Gastroesophageal sphincter (tissue), 4 donors: ENCODE results near the gene ZZZ3. TPM values are rescaled to one million over a fixed set of nuclear protein-coding genes. Genes with fewer than 3 reads are reported as not detected.
"Not testable (repeated sequence)": the region's sequence is repeated elsewhere in the genome, so short reads cannot be mapped to it uniquely, and the experiment has no call there.

ENCODE experiments used
- ATAC-seq: fragments of 150-250 bp; one replicate; pipeline ENCODE4 v1.9.1; 2016; ENCODE audit warnings: mild to moderate bottlenecking, moderate library complexity
- H3K27ac ChIP-seq, 4 donors: fragments of 200-600 bp; sonication (generic) in 3 of 4; 1 replicate in 3 of 4; 2 replicates in 1 of 4; pipeline ENCODE4 v1.5.1; 2016 to 2019
- H3K27me3 ChIP-seq: fragments of 200-600 bp; sonication (generic); one replicate; pipeline ENCODE4 v1.5.1; 2019
- H3K36me3 ChIP-seq, 2 donors: fragments of 200-600 bp; sonication (generic); one replicate each; pipeline ENCODE4 v1.5.1; 2019; ENCODE audit warnings: control low read depth in 1 of 2
- H3K4me1 ChIP-seq, 3 donors: fragments of 200-600 bp; sonication (generic); 1 replicate in 2 of 3; 2 replicates in 1 of 3; pipeline ENCODE4 v1.5.1; 2016 to 2019; ENCODE audit warnings: control low read depth in 2 of 3
- H3K4me3 ChIP-seq, 2 donors: fragments of 200-600 bp; sonication (generic); one replicate each; pipeline ENCODE4 v1.5.1; 2019; ENCODE audit warnings: mild to moderate bottlenecking in 1 of 2, moderate library complexity in 1 of 2
- H3K9me3 ChIP-seq, 3 donors: fragments of 200-600 bp; sonication (generic); one replicate each; pipeline ENCODE4 v1.5.1; 2017 to 2019; ENCODE audit warnings: control low read depth in 2 of 3
- EP300 ChIP-seq: sonication (generic); formaldehyde crosslinking; IDR thresholded peaks from one replicate; pipeline ENCODE4 v1.6.1; 2017; ENCODE audit warnings: antibody characterized with exemption, mild to moderate bottlenecking
- POLR2A ChIP-seq, 2 donors: fragments of 450-650 bp; IDR thresholded peaks; one replicate each; pipeline ENCODE4 v1.6.1; 2017; ENCODE audit warnings: antibody characterized with exemption in 2 of 2, mild to moderate bottlenecking in 2 of 2, moderate library complexity in 1 of 2
- POLR2AphosphoS5 ChIP-seq: sonication (generic); formaldehyde crosslinking; IDR thresholded peaks from one replicate; pipeline ENCODE4 v1.6.1; 2017; ENCODE audit warnings: antibody characterized with exemption
- WGBS, 2 donors: methylation state at CpG; one replicate each; pipeline ENCODE4 v1.1.5; 2018; ENCODE audit warnings: low coverage in 1 of 2; 5-methylcytosine and 5-hydroxymethylcytosine counted together
- total RNA-seq, 4 donors: library from RNA; depleted of rRNA; stranded (reverse); fragments of >200 nt; gene quantifications; one replicate each; pipeline ENCODE4 v1.1.0, GENCODE V29; 2016
- TF ChIP-seq, protein P1 (sequence below), 4 experiments: fragments of 200-600 bp in 2 of 4; fragments of 450-650 bp in 2 of 4; sonication (generic) in 1 of 4; IDR thresholded peaks; one replicate each; pipeline ENCODE4 v1.5.1; 2017 to 2019; ENCODE audit warnings: antibody characterized with exemption in 4 of 4, mild to moderate bottlenecking in 2 of 4, moderate library complexity in 2 of 4

The ZZZ3 gene
- total RNA-seq, 4 donors from 2014 or later: 38.2 to 79.7 (median 53.5) TPM

DNA sequence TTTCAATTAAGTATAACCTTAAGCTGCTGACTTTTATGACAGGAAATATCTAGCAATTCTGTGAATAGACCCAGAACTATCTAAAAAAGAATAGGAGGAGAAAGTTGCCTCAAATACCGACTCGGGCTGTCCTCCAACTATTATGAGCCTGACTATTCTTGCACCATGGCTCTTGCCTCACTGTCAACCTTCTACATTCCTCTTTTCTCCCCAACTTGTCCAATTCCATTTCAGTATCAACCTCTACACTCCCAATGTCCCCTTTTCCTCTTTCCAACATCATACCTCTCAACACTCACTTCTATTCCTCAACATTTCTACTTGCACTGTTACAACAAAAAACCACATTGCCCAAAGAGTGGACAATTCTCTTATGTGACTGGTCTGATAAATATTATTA lies 2.3 kb downstream of the ZZZ3 start:
- TF ChIP-seq POLR2A (IDR thresholded peaks at IDR 0.05) (no peak), POLR2AphosphoS5 (no peak), EP300 (no peak)
- TF ChIP-seq, protein P1, sequence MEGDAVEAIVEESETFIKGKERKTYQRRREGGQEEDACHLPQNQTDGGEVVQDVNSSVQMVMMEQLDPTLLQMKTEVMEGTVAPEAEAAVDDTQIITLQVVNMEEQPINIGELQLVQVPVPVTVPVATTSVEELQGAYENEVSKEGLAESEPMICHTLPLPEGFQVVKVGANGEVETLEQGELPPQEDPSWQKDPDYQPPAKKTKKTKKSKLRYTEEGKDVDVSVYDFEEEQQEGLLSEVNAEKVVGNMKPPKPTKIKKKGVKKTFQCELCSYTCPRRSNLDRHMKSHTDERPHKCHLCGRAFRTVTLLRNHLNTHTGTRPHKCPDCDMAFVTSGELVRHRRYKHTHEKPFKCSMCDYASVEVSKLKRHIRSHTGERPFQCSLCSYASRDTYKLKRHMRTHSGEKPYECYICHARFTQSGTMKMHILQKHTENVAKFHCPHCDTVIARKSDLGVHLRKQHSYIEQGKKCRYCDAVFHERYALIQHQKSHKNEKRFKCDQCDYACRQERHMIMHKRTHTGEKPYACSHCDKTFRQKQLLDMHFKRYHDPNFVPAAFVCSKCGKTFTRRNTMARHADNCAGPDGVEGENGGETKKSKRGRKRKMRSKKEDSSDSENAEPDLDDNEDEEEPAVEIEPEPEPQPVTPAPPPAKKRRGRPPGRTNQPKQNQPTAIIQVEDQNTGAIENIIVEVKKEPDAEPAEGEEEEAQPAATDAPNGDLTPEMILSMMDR (IDR thresholded peaks at IDR 0.05): no peak
- WGBS, 2 donors: 80% methylated on average over 2 of the region's 2 CpGs; no CpG with 5 or more reads in 1 of the 2 donors
- Histone ChIP-seq H3K27ac (no peak overlapping the region), H3K27me3 (no peaks in the 10 kb centered on the region), H3K4me1 (peaks cover 0 to 72% (median 6%) of the 10 kb centered on the region in 3 donors), H3K4me3 (no peak overlapping the region), H3K9me3 (no peaks in the 10 kb centered on the region), H3K36me3 (no peaks in the 10 kb centered on the region)
- ATAC-seq: no peak

DNA sequence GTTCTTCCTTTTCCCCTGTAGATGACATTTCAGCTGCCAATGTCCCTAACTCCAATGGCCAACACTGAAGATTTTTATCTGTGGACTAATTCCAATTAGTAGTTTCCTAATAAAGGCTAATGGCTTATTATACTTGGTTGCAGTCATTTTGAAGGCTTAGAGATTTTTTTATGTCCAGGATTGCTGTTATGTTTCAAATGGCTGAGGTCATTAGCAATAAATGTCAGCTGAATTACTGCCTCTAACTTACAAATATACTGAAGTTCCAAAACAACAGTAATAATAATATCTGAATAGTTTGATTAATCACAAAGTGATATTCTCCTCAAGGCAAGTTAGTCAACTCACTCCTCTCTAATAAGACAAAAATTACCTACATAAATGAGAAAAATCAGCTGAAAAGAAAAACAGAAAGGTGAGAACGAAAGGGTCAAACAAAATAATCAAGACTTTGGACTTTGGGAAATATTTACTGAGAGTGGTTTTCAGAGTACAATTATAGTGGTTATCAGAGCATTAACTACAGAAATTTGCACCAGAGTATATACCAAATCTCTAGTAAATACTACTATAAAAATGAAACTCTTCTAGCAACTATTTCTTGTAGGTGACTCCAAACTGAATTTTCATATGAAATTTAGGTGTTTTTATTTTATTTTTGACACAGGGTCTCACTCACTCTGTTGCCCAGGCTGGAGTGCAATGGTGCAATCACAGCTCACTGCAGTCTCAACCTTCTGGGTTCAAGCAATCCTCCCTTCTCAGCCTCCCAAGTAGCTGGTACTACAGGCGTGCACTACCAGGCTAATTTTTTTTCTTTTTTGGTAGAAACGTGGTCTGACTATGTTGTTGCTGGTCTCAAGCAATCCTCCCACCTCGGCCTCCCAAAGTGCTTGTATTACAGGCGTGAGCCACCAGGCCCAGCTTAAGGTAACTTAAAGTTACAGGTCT lies 3.5 kb downstream of the ZZZ3 start:
- peaks cover 0 to 79% (median 6%) of the 10 kb centered on the region in 3 donors for H3K4me1 ChIP-seq
- no peaks in the 10 kb centered on the region for H3K9me3 ChIP-seq
- no peaks in the 10 kb centered on the region for H3K36me3 ChIP-seq
- WGBS, 2 donors: 89% methylated on average over 4 to 5 of the region's 5 CpGs
- no peak for ATAC-seq
- H3K27me3 ChIP-seq: no peaks in the 10 kb centered on the region
- no peak overlapping the region for H3K4me3 ChIP-seq
- H3K27ac ChIP-seq: no peak overlapping the region
- TF ChIP-seq, protein P1 (IDR thresholded peaks at IDR 0.05): no peak
- TF ChIP-seq EP300 (no peak), POLR2AphosphoS5 (no peak), POLR2A (IDR thresholded peaks at IDR 0.05) (no peak)

DNA sequence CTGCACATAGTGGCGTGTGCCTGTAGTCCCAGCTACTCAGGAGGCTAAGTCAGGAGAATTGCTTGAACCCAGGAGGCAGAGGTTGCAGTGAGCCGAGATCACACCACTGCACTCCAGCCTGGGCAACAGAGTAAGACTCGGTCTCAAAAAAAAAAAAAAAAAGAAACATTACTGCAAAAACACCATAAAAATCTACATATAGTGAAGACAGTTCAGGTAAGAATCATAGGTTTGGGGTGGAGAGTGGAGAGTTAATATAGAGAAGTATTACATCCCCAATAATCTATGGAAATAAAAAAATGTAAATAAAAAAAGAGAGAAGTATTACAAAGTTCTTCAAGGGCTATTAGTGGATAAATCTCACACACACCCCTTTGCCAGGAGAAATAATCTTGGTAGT lies 7.7 kb downstream of the ZZZ3 start:
- WGBS, 2 donors: 83 to 86% methylated on average over 1 to 2 of the region's 3 CpGs
- not testable (repeated sequence) for H3K9me3 ChIP-seq, H3K27me3 ChIP-seq, H3K27ac ChIP-seq, H3K36me3 ChIP-seq, H3K4me3 ChIP-seq, ATAC-seq
- peaks cover 0 to 86% (median 4%) of the 10 kb centered on the region in 3 donors for H3K4me1 ChIP-seq

DNA sequence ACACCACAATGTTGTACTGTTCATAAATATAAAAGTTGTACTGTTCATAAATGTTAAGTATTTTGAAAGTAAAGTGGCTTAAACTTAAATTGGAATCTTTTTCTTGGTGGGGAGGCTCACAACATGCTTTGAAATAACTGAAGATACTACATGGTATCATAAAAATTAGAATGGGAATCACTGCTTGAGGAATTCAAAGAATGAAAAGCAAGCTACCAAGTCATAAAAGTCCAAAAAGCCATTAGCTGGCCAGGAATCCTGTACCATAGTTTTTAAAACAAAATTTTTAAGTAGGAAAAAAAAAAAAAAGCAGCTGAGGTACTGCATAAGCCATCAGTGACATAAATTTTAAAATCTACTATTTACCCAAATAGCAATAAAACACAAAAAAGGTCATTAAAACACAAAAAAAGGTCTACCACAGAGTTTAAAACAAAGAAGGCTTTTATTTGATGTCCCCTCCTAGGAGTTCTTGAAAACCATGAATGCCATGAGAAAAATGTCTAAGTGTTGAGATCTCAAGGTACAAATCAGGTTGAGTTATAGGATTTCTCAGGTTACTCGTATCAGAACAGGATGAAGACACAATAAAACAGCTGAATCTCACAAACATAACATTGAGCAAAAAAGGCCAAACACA lies 8.6 kb downstream of the ZZZ3 start:
- H3K9me3 ChIP-seq: no peaks in the 10 kb centered on the region
- no peak overlapping the region for H3K4me3 ChIP-seq
- TF ChIP-seq POLR2A (IDR thresholded peaks at IDR 0.05) (no peak), POLR2AphosphoS5 (no peak), EP300 (no peak)
- TF ChIP-seq, protein P1 (IDR thresholded peaks at IDR 0.05): no peak
- no peaks in the 10 kb centered on the region for H3K36me3 ChIP-seq
- peaks cover 0 to 77% (median 4%) of the 10 kb centered on the region in 3 donors for H3K4me1 ChIP-seq
- no peak overlapping the region for H3K27ac ChIP-seq
- H3K27me3 ChIP-seq: no peaks in the 10 kb centered on the region
- no peak for ATAC-seq
- WGBS, 2 donors: 100% methylated on average over 1 of the region's 1 CpG

DNA sequence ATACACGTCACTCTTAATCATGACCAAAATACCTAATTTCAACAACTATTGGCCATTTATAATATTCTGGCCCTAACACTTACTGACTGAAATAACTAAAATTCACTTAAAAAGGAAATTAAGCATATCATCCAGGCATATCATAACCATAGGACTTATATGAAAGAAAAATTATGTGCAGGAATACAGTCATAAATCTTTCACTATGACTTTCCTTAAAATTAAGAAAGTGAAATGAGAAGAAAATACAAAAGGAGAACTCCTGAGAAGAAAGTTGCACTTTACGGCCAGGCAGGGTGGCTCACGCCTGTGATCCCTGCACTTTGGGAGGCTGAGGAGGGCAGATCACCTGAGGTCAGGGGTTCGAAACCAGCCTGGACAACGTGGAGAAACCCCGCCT lies 9.4 kb downstream of the ZZZ3 start:
- Histone ChIP-seq H3K27ac (no peak overlapping the region), H3K9me3 (no peaks in the 10 kb centered on the region), H3K4me3 (no peak overlapping the region), H3K4me1 (peaks cover 0 to 73% (median 4%) of the 10 kb centered on the region in 3 donors), H3K27me3 (no peaks in the 10 kb centered on the region), H3K36me3 (no peaks in the 10 kb centered on the region)
- TF ChIP-seq EP300: no peak
- TF ChIP-seq POLR2AphosphoS5: no peak
- TF ChIP-seq, protein P1 (IDR thresholded peaks at IDR 0.05): no peak
- TF ChIP-seq POLR2A (IDR thresholded peaks at IDR 0.05): no peak
- 89 to 92% methylated on average over 6 of the region's 6 CpGs for WGBS, 2 donors
- no peak for ATAC-seq
